A549 treated with AZD9567 at 1 μM for 4 hours (cell line): ENCODE measurements around the gene ACTL9. TPM values are rescaled to one million over a fixed set of nuclear protein-coding genes. Genes with fewer than 3 reads are reported as not detected.

Experiments
- total RNA-seq: library from RNA; stranded (reverse); fragments of 200-300 nt; extraction: Qiagen RNA extraction; gene quantifications from 5 replicates; pipeline ENCODE4 v1.2.3, GENCODE V29; 2022; ENCODE audit not compliant: insufficient read depth

Gene ACTL9
- total RNA-seq, result not detected in 5 replicates

GRCh38 chr19:8698433-8699063 lies at the start of gene ACTL9:
ACTL9 (minus strand) TSS chr19:8698795; CDS start chr19:8698701, 94 bp downstream.

GRCh38 chr19:8721334-8721733 lies 22.7 kb upstream of the ACTL9 start, which contains the start of gene OR2Z1:
OR2Z1 (plus strand) TSS chr19:8721634; CDS start chr19:8731029, 9,395 bp downstream.

Other genes with a start within 250 kb of the ACTL9 start
- 0.16 to 0.19 TPM (median 0.16 TPM) in 4 of 5 replicates, not detected in the other for gene PRAM1, start 196.2 kb downstream of the ACTL9 start, total RNA-seq
- gene ZNF414, start 184.6 kb downstream of the ACTL9 start, total RNA-seq, result 15.6 to 18.2 TPM (median 16.8 TPM) in 5 replicates
- gene MYO1F, start 121.4 kb downstream of the ACTL9 start, total RNA-seq, result 0.21 to 0.42 TPM (median 0.33 TPM) in 4 of 5 replicates, not detected in the other
- 9.9 to 14.7 TPM (median 13.2 TPM) in 5 replicates for gene ADAMTS10, start 88.1 kb downstream of the ACTL9 start, total RNA-seq
- gene NFILZ, start 68.2 kb downstream of the ACTL9 start, total RNA-seq, result not detected in 5 replicates
- not detected in 5 replicates for gene OR2Z1, start 22.8 kb upstream of the ACTL9 start, total RNA-seq
- gene ZNF558, start 133.5 kb upstream of the ACTL9 start, total RNA-seq, result 5.3 to 19.1 TPM (median 7.5 TPM) in 5 replicates
- gene MBD3L1, start 133.6 kb upstream of the ACTL9 start, total RNA-seq, result not detected in 5 replicates